Esophagus (tissue), 2 donors: ENCODE data around the gene MNAT1. TPM values are rescaled to one million over a fixed set of nuclear protein-coding genes. Genes with fewer than 3 reads are reported as not detected.

Experiments
- H3K27ac ChIP-seq, 2 donors: one replicate each; pipeline ENCODE4 v1.5.1; 2013; ENCODE audit warnings: low read depth in 2 of 2, mild to moderate bottlenecking in 2 of 2, inconsistent platforms in 1 of 2, low read length in 1 of 2, moderate library complexity in 1 of 2
- H3K27me3 ChIP-seq, 2 donors: one replicate each; pipeline ENCODE4 v1.6.1; 2013; ENCODE audit warnings: low read length in 2 of 2, control low read depth in 1 of 2, mild to moderate bottlenecking in 1 of 2; ENCODE audit not compliant: insufficient read depth in 2 of 2, control insufficient read depth in 1 of 2
- H3K36me3 ChIP-seq, 2 donors: one replicate each; pipeline ENCODE4 v1.6.1; 2013; ENCODE audit warnings: low read length in 1 of 2; ENCODE audit not compliant: control insufficient read depth in 2 of 2, insufficient read depth in 2 of 2
- H3K4me1 ChIP-seq, 2 donors: one replicate each; pipeline ENCODE4 v1.6.1; 2013; ENCODE audit warnings: low read length in 1 of 2; ENCODE audit not compliant: control insufficient read depth in 2 of 2, insufficient read depth in 2 of 2
- H3K4me3 ChIP-seq, 2 donors: one replicate each; pipeline ENCODE4 v1.5.1; 2013; ENCODE audit warnings: low read length in 2 of 2, mild to moderate bottlenecking in 2 of 2, low read depth in 1 of 2, moderate library complexity in 1 of 2
- H3K9me3 ChIP-seq, 2 donors: one replicate each; pipeline ENCODE4 v1.6.1; 2013; ENCODE audit warnings: mild to moderate bottlenecking in 2 of 2, low read depth in 1 of 2, low read length in 1 of 2, moderate library complexity in 1 of 2; ENCODE audit not compliant: control insufficient read depth in 2 of 2, insufficient read depth in 1 of 2
- WGBS, 2 donors: extraction: QIAGEN DNeasy Blood & Tissue Kit; methylation state at CpG; one replicate each; pipeline ENCODE4 v1.1.7; 2013; 5-methylcytosine and 5-hydroxymethylcytosine counted together
- polyA plus RNA-seq, 2 donors: library from polyadenylated mRNA; stranded (reverse); fragments of 200-250 nt; gene quantifications; one replicate each; pipeline ENCODE4 v1.2.3, GENCODE V29; 2013
- donor health status: healthy with polysubstance abuse.
- donor health status: Bipolar disorder and iron deficiency.

Gene MNAT1
- polyA plus RNA-seq, 2 donors = 13.4 to 18.1 TPM

GRCh38 chr14:60796434-60796833 lies 61.9 kb downstream of the MNAT1 start:
- H3K4me1 ChIP-seq = no peaks in the 10 kb centered on the region
- H3K4me3 ChIP-seq = no peak overlapping the region
- H3K27me3 ChIP-seq = no peaks in the 10 kb centered on the region
- no peak overlapping the region for H3K27ac ChIP-seq
- H3K9me3 ChIP-seq = no peaks in the 10 kb centered on the region
- no peaks in the 10 kb centered on the region for H3K36me3 ChIP-seq

GRCh38 chr14:60800409-60800808 lies 65.8 kb downstream of the MNAT1 start:
- WGBS, 2 donors = 95 to 99% methylated on average over 2 of the region's 2 CpGs
- Histone ChIP-seq H3K27me3 (no peaks in the 10 kb centered on the region), H3K4me1 (no peaks in the 10 kb centered on the region), H3K27ac (no peak overlapping the region), H3K4me3 (no peak overlapping the region), H3K36me3 (no peaks in the 10 kb centered on the region), H3K9me3 (no peaks in the 10 kb centered on the region)

- H3K27me3 ChIP-seq = no peaks in the 10 kb centered on the region
- no peaks in the 10 kb centered on the region for H3K36me3 ChIP-seq
- no peaks in the 10 kb centered on the region for H3K9me3 ChIP-seq
- H3K27ac ChIP-seq = no peak overlapping the region
- no peak overlapping the region for H3K4me3 ChIP-seq
- WGBS, 2 donors = 74 to 79% methylated on average over 1 of the region's 1 CpG
- no peaks in the 10 kb centered on the region for H3K4me1 ChIP-seq
These were observed 69.3 kb downstream of the MNAT1 start for GRCh38 chr14:60803871-60804270.

- WGBS, 2 donors = 82 to 95% methylated on average over 1 of the region's 1 CpG
- Histone ChIP-seq H3K36me3 (no peaks in the 10 kb centered on the region), H3K27ac (no peak overlapping the region), H3K4me1 (no peaks in the 10 kb centered on the region), H3K9me3 (no peaks in the 10 kb centered on the region), H3K27me3 (no peaks in the 10 kb centered on the region), H3K4me3 (no peak overlapping the region)
These were observed 71.4 kb downstream of the MNAT1 start for GRCh38 chr14:60805841-60806430.

GRCh38 chr14:60807247-60807646 lies 72.7 kb downstream of the MNAT1 start:
- 94 to 95% methylated on average over 2 of the region's 2 CpGs for WGBS, 2 donors
- Histone ChIP-seq H3K9me3 (no peaks in the 10 kb centered on the region), H3K4me1 (no peaks in the 10 kb centered on the region), H3K27me3 (no peaks in the 10 kb centered on the region), H3K4me3 (no peak overlapping the region), H3K36me3 (no peaks in the 10 kb centered on the region), H3K27ac (no peak overlapping the region)

GRCh38 chr14:60807971-60808370 lies 73.4 kb downstream of the MNAT1 start:
- Histone ChIP-seq H3K4me1 (no peaks in the 10 kb centered on the region), H3K27me3 (no peaks in the 10 kb centered on the region), H3K4me3 (no peak overlapping the region), H3K36me3 (peaks cover 5% of the 10 kb centered on the region in 2 donors), H3K27ac (no peak overlapping the region), H3K9me3 (no peaks in the 10 kb centered on the region)
- 89% methylated on average over 3 of the region's 3 CpGs for WGBS, 2 donors

GRCh38 chr14:60812987-60813386 lies 78.4 kb downstream of the MNAT1 start:
- H3K9me3 ChIP-seq = no peaks in the 10 kb centered on the region
- 96 to 98% methylated on average over 7 of the region's 7 CpGs for WGBS, 2 donors
- no peaks in the 10 kb centered on the region for H3K4me1 ChIP-seq
- no peaks in the 10 kb centered on the region for H3K27me3 ChIP-seq
- no peak overlapping the region for H3K27ac ChIP-seq
- H3K36me3 ChIP-seq = peaks cover 5 to 9% of the 10 kb centered on the region in 2 donors
- H3K4me3 ChIP-seq = no peak overlapping the region

- Histone ChIP-seq H3K4me1 (no peaks in the 10 kb centered on the region), H3K36me3 (peaks cover 5 to 9% of the 10 kb centered on the region in 2 donors), H3K4me3 (no peak overlapping the region), H3K9me3 (no peaks in the 10 kb centered on the region), H3K27ac (no peak overlapping the region), H3K27me3 (no peaks in the 10 kb centered on the region)
- WGBS, 2 donors = 95% methylated on average over 4 of the region's 4 CpGs
These were observed 80.8 kb downstream of the MNAT1 start for GRCh38 chr14:60815371-60815770.

- H3K27me3 ChIP-seq = no peaks in the 10 kb centered on the region
- no peaks in the 10 kb centered on the region for H3K9me3 ChIP-seq
- H3K4me3 ChIP-seq = no peak overlapping the region
- no peak overlapping the region for H3K27ac ChIP-seq
- H3K36me3 ChIP-seq = peaks cover 5 to 9% of the 10 kb centered on the region in 2 donors
- WGBS, 2 donors = 80 to 89% methylated on average over 1 of the region's 1 CpG
- H3K4me1 ChIP-seq = no peaks in the 10 kb centered on the region
These were observed 82.6 kb downstream of the MNAT1 start for GRCh38 chr14:60817113-60817512.

- Histone ChIP-seq H3K4me3 (no peak overlapping the region), H3K27ac (no peak overlapping the region), H3K36me3 (no peaks in the 10 kb centered on the region), H3K4me1 (no peaks in the 10 kb centered on the region), H3K27me3 (no peaks in the 10 kb centered on the region), H3K9me3 (no peaks in the 10 kb centered on the region)
- WGBS, 2 donors = 62 to 81% methylated on average over 4 of the region's 4 CpGs
These were observed 85.0 kb downstream of the MNAT1 start for GRCh38 chr14:60819575-60819974.
